Stimulated activated CD8-positive, alpha-beta memory T cell treated with anti-CD3 and anti-CD28 coated beads, Interleukin-7, amount 100 ng/mL, for 1 hour (primary cell): ENCODE measurements around the gene GSAP.
"Not testable (repeated sequence)": the region's sequence is repeated elsewhere in the genome, so short reads cannot be mapped to it uniquely, and the experiment has no call there.

Source experiments
- DNase-seq, 2 donors: peaks; one replicate each; pipeline ENCODE4 v3.0.0-alpha.2; 2020; ENCODE audit warnings: low read depth in 2 of 2

GSAP gene, protein sequence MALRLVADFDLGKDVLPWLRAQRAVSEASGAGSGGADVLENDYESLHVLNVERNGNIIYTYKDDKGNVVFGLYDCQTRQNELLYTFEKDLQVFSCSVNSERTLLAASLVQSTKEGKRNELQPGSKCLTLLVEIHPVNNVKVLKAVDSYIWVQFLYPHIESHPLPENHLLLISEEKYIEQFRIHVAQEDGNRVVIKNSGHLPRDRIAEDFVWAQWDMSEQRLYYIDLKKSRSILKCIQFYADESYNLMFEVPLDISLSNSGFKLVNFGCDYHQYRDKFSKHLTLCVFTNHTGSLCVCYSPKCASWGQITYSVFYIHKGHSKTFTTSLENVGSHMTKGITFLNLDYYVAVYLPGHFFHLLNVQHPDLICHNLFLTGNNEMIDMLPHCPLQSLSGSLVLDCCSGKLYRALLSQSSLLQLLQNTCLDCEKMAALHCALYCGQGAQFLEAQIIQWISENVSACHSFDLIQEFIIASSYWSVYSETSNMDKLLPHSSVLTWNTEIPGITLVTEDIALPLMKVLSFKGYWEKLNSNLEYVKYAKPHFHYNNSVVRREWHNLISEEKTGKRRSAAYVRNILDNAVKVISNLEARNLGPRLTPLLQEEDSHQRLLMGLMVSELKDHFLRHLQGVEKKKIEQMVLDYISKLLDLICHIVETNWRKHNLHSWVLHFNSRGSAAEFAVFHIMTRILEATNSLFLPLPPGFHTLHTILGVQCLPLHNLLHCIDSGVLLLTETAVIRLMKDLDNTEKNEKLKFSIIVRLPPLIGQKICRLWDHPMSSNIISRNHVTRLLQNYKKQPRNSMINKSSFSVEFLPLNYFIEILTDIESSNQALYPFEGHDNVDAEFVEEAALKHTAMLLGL

DNA sequence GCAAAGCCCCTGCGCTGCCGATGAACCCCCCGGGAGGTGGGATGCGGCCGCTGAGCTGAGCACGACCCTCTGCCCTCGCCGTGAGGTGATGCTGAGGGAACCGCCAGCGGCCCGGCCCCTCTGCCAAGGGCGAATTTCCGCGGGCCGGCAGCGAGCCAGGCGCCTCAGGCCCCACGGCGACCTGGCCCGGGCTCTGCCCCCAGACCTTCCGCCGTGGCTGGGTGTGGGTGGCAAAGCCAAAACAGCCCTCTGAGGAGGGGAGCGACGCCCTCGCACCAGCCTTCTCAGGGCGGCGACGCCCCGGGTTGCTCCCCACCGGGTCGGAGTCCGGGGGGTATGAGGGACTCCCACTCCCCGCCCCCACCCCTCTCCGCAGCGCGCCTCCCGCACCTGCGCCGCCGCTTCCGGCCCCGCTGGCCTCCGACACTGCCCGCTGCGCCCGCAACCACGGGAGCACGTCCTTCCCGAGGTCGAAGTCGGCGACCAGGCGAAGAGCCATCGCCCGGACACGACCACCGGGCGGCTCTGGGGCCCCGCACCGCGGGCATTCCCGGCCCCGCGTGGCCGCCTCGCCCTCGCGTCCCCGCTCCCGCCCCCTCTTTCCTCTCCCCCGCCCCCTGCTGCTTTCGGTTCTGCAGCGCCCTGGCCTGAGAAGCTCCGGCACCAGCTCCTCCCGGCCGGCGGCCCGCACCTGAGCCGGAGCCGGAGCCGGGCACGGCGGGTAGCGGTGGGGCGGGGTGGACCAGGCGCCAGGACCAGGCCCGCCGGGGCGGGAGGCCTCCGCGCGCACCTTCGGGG is at the start of gene GSAP:
TSS of gene GSAP (minus strand) at position 527 of the 798 bp plus-strand sequence. CDS start at position 499, 28 bp downstream.
- DNase-seq: peak in 1 of 2 donors; percentile 24

- no peak for DNase-seq
Measured at GRCh38 chr7:77465256-77465655, 49.1 kb upstream of the GSAP start.

DNA sequence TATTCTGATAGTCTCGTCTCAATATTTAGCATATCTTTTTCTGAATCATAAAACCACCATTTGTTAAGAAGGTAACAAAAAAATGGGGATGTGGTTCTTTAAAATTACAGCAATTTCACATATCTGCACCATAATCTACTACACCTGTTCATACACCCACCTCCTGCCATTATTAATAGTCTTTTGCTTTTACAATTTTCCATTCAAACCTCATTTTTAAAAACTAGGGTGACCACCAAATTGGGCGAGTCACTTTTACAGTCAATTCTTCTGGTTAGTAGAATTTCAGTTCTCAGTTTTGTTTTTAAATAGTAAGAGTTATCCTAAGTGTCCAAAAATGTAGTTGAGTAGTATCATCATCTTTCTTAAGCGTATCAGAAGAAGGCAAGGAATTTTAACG is 48.4 kb upstream of the GSAP start:
- DNase-seq: no peak

GRCh38 chr7:77463632-77464031 is 47.5 kb upstream of the GSAP start:
- not testable (repeated sequence) for DNase-seq

GRCh38 chr7:77461842-77462241 is 45.7 kb upstream of the GSAP start:
- DNase-seq: no peak

GRCh38 chr7:77461246-77461645 is 45.1 kb upstream of the GSAP start:
- no peak for DNase-seq

DNA sequence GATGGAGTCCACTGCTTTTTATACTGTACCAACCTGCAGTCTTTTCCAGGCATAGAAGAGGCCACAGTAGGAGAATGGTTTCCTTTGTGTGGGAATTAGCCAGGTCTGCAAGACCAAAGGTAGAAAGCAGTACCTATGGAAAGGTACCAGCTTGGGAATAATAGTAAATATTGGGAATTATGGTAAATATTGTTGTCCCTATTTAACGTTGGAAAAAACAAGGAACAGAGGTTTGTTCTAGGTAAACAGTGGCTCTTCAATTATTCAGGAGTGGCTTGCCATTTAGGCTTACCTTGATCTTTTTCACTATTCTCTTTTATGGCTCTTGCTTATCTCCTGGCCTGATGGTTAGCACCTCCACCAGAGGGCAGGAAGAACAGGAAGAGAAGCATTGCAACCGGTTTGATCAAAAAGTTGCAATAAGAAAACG is 43.9 kb upstream of the GSAP start:
- no peak for DNase-seq

- no peak for DNase-seq
Measured at GRCh38 chr7:77459311-77459726, 43.2 kb upstream of the GSAP start.

DNA sequence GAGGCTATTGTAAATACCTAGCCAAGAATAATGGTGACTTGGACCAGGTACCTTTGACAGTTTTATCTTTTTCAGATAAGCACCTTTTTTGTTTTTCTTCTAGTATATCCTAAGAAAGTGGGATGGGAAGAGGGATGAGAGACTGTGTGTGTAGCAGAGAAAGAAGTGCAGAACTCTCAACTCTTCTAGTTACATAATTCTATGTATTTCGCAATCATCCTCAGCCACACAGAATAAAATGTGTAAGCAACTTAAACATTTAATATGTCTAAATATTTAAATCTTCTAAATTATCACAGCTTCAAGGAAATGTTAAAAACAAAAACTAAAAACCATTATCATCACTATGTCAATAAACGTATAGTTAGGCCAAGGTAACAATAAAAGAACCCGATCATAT is 42.6 kb upstream of the GSAP start:
- DNase-seq: no peak

GRCh38 chr7:77457779-77458178 is 41.6 kb upstream of the GSAP start:
- no peak for DNase-seq

DNA sequence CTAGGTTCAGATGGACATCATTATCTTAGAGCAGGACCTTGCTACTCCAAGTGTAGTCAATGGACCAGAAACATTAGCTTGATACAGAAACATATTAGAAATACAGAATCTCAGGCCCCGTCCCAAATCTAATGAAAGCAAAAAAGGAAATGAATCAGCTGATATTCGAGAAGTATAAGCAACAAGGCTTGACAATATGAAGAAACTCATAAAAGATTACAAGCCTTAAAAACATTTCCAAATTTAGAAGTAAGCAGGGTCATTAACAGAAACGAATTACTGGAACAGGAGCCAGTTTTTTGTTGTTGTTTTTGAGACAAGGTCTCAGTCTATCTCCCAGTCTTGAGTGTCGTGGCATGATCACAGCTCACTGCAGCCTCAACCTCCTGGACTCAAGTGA is 40.5 kb upstream of the GSAP start:
- no peak for DNase-seq

DNA sequence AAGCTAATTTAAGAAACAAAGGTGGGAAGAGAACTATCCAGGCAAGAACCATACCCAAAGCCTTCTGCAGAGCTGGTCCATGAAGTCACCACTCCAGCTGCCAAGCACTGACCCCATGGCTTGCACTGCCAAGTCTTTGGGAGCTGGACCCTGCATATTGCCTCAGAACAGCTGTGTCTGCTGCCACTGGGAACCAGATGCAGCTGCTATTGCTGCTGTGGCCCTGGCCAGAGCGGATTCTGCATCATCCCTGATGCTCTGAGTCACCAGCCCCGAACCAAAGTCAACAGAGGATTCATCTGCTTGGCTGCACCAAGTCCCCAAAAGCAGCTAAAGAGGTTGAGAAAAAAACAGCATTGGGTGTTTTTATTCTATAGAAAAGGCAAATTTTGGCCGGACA is 39.2 kb upstream of the GSAP start:
- DNase-seq: no peak

GRCh38 chr7:77454802-77455201 is 38.7 kb upstream of the GSAP start:
- no peak for DNase-seq

GRCh38 chr7:77453531-77453930 is 37.4 kb upstream of the GSAP start:
- DNase-seq: no peak

DNA sequence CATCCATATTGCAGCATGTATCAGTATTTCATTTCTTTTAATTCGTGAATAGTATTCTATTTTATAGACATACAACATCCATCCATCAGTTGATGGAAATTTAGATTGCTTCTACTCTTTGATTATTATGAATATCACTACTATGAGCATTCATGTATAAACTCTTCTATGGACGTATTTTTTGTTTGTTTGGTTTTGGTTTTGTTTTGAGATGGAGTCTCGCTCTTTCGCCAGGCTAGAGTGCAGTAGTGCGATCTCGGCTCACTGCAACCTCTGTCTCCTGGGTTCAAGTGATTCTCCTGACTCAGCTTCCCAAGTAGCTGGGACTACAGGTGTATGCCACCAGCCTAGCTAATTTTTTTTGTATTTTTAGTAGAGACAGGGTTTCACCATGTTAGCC is 35.8 kb upstream of the GSAP start:
- not testable (repeated sequence) for DNase-seq

DNA sequence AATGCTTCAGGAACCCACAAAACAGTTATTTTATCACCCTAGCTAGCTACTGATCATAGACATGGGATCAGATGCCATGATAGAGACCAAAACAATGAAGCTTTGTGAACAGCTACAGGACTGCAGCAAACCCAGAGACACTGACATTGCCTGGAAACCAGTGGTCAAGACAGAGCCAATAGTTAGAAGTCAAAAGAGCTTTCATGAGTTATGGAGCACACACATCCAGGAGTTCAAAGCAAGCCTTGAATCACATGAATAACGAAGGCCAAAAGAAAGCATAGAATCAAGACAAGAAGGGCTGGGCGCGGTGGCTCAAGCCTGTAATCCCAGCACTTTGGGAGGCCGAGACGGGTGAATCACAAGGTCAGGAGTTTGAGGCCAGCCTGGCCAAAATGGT is 34.5 kb upstream of the GSAP start:
- no peak for DNase-seq

DNA sequence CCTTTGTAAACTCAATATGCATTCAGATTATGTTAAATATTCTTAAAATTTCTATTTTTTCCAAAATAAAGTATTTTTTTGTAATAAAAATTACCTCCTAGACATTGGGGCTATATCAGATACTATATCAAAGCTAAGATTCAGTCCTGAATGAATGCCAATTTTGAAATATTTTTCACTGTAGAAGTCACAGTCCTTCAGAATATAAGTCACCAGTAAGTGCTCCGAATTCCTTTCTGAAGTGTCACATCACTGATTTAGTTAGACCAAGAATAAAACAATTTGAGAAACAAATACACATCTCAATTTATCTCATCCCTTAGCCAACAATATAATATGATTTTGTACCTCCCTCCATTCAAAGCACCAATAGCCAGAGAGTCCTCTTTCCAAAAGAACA is 33.9 kb upstream of the GSAP start:
- no peak for DNase-seq

DNA sequence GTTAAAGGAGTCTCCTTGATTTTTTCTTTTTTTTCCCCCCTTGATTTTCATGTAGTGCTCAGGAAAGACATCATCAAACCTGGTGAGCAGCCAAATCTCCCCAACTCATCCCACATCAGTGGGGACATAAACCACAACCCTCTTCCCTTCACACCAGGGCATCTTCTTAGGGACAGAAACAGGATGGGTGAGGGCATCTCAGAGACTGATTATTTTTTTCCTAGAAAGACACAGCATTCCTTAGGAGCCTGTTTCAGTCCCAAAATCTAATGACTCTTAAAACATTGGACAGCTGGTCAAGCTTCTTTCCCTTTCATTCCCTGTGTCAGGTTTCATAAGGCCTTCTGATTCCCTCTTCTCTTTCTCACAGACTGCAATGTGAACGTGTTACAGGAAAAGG is 31.5 kb upstream of the GSAP start:
- DNase-seq: no peak

GRCh38 chr7:77444123-77444522 is 28.0 kb upstream of the GSAP start:
- no peak for DNase-seq

- no peak for DNase-seq
Measured at GRCh38 chr7:77443042-77443441, 26.9 kb upstream of the GSAP start.

DNA sequence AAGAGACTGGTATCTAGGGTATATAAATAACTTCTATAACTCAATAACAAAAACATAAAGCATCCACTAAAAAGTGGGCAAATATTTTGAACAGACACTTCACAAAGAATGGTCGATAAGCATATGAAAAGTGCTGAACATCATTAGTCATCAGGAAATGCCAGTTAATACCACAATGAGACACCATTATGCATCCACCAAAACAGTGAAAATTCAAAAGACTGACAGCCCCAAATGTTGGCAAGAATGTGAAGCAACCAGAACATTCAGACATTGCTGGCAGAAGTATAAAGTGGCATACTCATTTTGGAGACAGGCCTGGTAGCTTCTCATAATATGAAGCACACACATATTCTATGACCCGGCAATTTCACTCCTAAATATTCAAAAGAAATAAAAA is 26.5 kb upstream of the GSAP start:
- no peak for DNase-seq

DNA sequence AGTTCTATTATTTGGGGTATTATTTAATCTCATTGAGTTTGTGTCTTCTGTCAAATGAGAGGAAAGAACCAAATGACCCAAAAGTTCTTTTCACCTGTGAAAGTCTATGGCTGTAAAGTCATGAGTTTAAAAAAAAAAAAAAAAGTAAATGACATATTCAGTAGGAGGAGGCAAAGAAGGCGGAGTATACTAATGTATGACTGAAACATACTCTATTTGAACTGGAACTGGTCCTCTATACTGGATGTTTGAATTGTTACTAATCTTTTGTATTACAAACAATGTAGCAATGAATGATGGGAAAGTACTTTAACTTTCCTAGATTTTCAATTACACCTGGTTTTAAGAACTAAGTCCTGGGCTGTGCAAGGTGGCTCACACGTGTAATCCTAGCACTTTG is 24.9 kb upstream of the GSAP start:
- no peak for DNase-seq
